HG03457 (cell line): ENCODE data around the gene PITPNM3.

ENCODE experiments used
- ATAC-seq: cut with Tn5 transposase; IDR thresholded peaks from one replicate; pipeline ENCODE4 v1.9.1; 2021; ENCODE audit warnings: moderate number of reproducible peaks; ENCODE audit not compliant: unreplicated experiment

The PITPNM3 gene

GRCh38 chr17:6502871-6503509 is 53.4 kb downstream of the PITPNM3 start:
- ATAC-seq: no peak

DNA sequence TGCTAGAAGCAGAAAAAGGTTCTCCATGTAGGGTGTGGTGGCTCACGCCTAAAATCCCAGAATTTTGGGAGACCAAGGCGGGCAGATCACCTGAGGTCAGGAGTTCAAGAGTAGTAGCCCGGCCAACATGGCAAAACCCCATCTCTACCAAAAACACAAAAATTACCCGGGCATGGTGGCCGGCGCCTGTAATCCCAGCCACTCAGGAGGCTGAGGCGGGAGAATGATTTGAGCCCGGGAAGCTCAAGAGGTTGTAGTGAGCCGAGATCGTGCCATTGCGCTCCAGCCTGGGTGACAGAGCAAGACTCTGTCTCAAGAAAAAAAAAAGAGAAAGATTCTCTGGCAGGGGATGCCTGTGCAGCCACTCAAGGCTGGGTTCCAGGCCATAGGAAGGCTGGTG is 54.2 kb downstream of the PITPNM3 start:
- no peak for ATAC-seq

- no peak for ATAC-seq
These were observed 55.0 kb downstream of the PITPNM3 start for GRCh38 chr17:6501359-6501758.

DNA sequence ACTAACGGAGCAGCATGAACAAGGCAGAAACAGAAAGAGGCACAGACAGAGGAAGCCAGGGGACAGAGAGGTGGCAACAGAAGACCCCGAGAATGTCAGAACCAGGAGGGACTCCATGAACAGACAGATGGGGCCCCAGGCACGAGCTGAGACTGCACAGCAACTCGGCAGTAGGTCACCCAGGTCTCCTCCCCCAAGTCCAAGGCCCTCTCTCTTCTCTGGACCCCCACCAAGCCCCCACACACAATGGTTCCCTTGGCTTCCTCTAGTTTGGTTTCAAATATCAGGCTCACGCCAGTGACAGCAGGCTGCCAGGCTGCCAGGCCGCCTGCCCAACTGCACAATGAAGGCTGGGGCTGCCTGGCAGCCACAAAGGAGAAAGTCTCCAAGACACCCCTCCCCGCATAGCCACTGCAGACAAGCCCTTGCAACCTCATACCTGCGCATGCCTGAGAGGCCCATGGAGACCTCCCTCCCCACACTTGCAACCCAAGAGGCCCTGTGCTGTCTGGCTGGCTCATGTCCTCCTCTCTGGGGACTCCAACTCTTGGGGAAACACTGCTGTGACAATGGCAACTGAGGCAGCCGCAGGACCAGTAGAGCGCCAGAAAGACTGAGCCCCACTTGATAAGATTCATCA is 57.3 kb downstream of the PITPNM3 start:
- ATAC-seq: no peak

GRCh38 chr17:6498356-6498755 is 58.0 kb downstream of the PITPNM3 start:
- no peak for ATAC-seq

DNA sequence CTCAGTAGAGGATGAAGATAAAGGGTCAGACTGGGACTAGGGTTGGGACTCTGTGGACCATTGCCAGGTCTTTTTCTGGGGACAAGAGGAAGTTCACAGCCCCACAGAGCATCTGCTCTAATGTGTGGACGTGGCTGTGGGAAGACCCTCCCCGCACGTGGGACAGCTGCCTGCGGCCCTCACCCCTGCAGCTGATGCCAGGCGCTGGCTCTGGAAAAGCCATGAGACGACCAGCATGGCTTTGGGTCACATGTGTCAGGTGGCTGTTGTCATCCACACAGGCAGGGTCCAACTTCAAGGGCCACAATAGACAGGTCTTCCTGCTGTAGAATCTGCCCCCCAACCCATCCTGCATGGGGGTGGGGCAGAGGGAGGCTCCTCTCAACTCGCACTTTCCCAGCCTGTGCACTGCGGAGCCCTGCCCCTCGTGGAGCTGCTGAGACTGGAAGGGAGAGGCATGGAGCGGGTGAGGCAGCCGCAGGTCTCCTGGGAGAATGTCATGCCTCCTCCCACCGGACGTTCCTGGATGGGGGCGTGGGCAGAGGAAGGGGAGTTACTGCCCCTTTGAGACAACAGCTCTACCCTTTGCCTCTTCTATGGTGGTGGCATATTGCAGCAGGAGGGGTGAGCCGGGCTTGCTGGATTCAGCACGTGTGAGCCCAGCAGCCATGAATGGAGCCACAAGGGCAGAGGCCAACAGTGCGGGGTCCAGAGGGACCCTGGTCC is 58.7 kb downstream of the PITPNM3 start:
- ATAC-seq: no peak

DNA sequence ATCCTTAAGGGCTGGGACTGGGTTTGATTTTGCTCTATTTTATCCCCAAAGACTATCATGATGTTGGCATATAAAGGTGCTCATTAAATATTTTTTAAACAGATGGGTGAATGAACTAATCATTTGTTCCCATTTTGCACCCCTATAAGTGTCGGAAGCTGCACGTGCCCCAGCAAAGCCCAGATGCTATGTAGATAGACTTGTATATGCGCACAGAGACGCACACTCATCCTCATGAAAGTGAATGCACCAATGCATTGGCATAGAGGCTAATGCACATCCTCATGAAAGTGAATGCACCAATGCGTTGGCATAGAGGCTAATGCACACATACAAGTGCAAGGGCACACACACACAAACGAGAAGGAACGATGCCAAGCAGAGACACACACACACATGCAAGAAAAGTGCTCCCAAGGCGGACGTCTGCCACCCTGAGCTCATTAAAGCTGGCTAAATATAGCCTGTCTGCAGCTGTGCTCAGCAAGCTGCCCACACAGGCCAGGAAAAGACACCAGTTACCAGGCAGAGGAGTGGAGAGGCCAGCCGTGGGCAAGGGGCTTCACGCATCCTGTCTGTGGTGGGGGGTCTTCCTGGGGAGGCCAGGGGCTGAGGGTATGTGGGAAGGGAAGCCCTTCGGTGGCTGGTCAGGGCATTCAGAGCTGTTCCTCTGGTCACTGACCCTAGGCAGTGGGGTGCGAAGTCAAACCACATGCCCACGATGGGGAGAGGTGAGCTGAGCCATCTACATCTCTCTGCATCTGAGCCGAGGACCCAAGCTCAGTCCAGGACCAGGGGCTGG is 59.5 kb downstream of the PITPNM3 start:
- ATAC-seq: no peak

- ATAC-seq: no peak
These were observed 60.3 kb downstream of the PITPNM3 start for GRCh38 chr17:6496116-6496481.

GRCh38 chr17:6495450-6496115 is 60.8 kb downstream of the PITPNM3 start:
- ATAC-seq: no peak

DNA sequence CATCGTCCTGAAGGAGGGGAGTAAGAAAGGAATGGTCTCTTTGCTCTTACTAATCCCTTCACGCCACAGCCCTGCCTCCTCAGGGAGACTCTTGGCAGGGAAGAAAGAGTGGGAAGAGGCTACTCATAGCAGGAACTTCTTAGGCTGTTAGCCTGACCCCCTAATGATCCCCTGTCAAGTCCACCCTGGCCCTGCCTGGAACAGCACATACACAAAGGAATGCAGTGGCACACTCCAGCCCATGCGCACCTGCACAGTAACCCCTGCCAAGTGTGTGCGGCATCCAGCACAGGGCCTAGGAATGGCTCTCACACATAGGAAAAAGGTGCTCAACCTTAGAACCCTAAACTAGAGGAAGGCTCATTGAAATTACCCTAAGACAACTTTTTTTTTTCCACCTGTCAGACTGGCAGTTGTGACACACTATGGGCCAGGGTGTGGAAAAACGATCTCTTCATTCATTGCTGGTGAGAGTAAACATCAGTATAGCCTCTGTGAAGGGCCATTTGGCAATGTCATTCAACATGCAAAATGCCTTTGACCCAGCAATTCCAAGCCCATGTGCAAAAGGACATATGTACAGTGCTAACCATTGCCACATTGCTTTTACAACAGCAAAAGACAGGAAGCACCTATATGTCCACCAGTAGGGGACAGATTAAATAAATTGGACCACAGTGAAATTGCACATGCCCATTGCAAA is 62.0 kb downstream of the PITPNM3 start:
- no peak for ATAC-seq

GRCh38 chr17:6492892-6493674 is 63.3 kb downstream of the PITPNM3 start:
- ATAC-seq: no peak

DNA sequence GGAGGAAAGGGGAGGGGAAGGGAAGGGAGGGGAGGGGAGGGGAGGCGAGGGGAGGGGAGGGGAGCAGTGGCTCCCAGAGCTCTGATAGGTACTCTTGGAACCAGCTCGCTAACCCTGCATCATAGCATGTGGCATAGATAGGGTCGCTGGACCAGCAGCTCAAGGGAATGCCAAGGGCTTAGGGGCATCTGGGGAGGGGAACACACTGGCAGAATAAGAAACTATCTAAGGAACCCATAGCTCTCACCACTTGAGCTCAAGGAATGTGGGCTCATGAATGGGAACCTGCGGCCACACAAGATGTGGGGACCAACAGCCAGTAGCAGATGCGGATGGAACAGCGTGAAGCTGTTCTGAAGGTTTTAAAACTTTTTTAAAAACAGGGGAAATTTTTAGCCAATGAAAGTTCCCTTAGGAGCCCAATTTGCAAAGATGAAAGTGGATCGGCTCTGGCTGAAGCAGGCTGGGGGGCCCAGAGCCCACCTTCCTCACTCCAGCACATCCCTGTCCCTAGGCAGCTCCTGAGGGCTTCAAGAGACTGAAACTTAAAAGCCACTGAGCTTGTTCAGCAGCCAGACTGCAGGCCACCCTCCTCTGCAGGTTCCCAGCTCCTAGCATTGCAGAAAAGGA is 65.2 kb downstream of the PITPNM3 start:
- no peak for ATAC-seq

DNA sequence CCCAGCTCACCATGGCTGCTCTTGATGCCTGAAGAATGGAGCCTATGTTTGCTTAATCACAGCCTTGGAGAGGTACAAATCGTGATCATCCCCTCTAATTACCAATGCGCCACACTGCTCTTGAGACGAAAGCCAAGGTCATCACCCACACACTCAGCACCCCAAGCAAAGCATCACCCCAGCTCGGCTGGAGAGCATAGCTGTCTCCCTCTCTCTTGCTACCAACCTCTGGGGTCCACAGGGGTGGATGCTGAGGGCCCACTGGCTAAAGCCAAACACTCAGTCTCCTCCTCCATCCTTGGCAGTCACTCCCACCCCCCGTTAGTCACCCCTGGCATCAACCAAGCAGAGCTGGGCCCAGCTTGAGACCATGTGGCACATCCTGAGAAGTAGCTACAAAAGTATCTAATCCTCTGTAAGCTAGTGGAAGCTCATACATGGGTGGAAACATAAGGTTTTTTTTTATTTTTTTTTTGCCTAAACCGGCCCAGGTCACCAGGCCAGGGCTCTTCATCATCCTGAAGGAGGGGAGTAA is 67.3 kb downstream of the PITPNM3 start:
- no peak for ATAC-seq

GRCh38 chr17:6488008-6488539 is 68.3 kb downstream of the PITPNM3 start:
- no peak for ATAC-seq

GRCh38 chr17:6487251-6488007 is 68.9 kb downstream of the PITPNM3 start:
- ATAC-seq: no peak

DNA sequence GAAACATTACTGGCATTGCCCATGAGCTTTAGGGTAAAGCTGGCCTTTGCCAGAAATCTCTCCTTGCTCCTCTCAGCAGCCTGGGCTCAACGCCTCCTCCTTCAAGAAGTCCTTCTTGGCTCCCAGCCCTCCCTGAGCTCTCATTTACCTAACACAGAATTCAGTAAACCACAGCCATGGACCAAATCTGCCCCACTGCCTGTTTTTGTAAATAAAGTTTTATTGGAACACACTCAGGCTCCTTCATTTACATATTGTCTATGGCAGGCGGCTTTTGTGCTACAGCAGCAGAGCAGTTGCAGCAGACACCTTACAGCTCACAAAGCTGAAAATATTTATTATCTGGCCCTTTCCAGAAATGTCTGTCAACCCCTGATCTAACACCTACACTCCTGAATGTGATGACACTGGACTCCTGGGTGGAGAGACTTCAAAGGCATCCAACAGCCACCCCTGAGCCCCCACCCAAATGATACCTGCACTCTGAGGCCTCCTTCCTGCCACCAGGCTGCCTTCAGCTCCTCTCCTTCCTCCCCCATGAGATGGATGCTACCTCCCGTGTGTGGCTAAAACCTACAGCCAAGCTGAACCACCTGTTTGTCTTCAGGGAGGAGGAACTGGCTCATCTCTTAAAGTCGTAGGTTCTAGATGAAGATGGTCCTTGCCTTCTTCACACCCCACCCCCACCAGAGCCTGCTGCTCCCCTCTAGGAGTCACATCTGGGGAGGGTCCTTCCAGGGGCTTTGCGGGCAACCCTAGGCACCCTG is 70.5 kb downstream of the PITPNM3 start:
- ATAC-seq: no peak

DNA sequence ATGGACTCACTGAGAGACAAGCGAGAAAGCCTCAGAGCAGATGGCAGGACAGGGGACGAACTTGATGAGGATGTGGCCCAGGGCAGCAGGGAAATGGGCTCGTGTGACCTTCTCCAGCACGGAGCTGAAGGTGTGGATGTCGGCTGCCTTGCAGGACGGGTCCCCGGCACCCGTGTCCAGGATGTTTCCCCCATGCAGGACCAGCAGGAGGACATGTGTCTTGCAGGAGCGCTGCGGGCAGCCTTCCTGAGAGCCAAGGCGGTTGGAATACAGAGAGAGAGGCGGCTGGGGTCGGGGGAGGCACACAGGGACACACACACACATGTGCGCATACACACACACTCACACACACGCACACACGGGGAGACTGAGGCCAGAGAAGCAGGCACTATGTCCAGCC is 72.8 kb downstream of the PITPNM3 start:
- no peak for ATAC-seq
